MCF 10A (cell line): Measurements from ENCODE around the gene HAUS1. TPM values are rescaled to one million over a fixed set of nuclear protein-coding genes. Genes with fewer than 3 reads are reported as not detected.
"Not testable (repeated sequence)": the region's sequence is repeated elsewhere in the genome, so short reads cannot be mapped to it uniquely, and the experiment has no call there.

Experiments
- BruUV-seq: library from RNA; stranded (reverse); fragments of 400-500 nt; replicated peaks from 2 replicates; lab custom pipeline; 2021; lab: Mats Ljungman, UMichigan
- CTCF ChIA-PET: fragments of 300-600 bp; sonication (Branson Sonifier 250); formaldehyde crosslinking; extraction: SDS; loops from one replicate; lab custom pipeline; 2021; ENCODE audit warnings: antibody characterized with exemption, inconsistent platforms; lab: Yijun Ruan, JAX
- POLR2A ChIA-PET: fragments of 300-600, 350-650 bp; sonication (Branson Sonifier 250); formaldehyde crosslinking; extraction: SDS; loops from one replicate; lab custom pipeline; 2020; ENCODE audit warnings: antibody characterized with exemption, inconsistent platforms; lab: Yijun Ruan, JAX
- DNase-seq: peaks from one replicate; pipeline ENCODE4 v3.0.0-alpha.2; 2018; ENCODE audit not compliant: unreplicated experiment
- H3K27ac Mint-ChIP-seq: one replicate; pipeline ENCODE4 v1.8.0; 2022; ENCODE audit warnings: mild to moderate bottlenecking, low read depth, mixed read lengths; ENCODE audit not compliant: unreplicated experiment
- H3K27me3 Mint-ChIP-seq: one replicate; pipeline ENCODE4 v1.8.0; 2022; ENCODE audit warnings: mixed read lengths; ENCODE audit not compliant: insufficient read depth, unreplicated experiment
- H3K36me3 Mint-ChIP-seq: one replicate; pipeline ENCODE4 v1.8.0; 2022; ENCODE audit warnings: mild to moderate bottlenecking, moderate library complexity, mixed read lengths; ENCODE audit not compliant: insufficient read depth, unreplicated experiment
- H3K4me1 Mint-ChIP-seq: one replicate; pipeline ENCODE4 v1.8.0; 2022; ENCODE audit warnings: mixed read lengths; ENCODE audit not compliant: insufficient read depth, unreplicated experiment
- H3K4me3 Mint-ChIP-seq: one replicate; pipeline ENCODE4 v1.8.0; 2022; ENCODE audit warnings: mild to moderate bottlenecking, moderate library complexity, mixed read lengths; ENCODE audit not compliant: unreplicated experiment
- H3K9me3 Mint-ChIP-seq: one replicate; pipeline ENCODE4 v1.8.0; 2022; ENCODE audit warnings: mixed read lengths; ENCODE audit not compliant: unreplicated experiment
- intact Hi-C: fragments of 100-400 bp; cut with micrococcal nuclease; formaldehyde crosslinking; loops from 2 replicates; pipeline ENCODE4 v1.14.1; 2022
- total RNA-seq: library from RNA; stranded (reverse); gene quantifications from 2 replicates; pipeline ENCODE4 v1.2.3, GENCODE V29; 2022
- TF ChIP-seq, protein P1 (sequence below): fragments of 200-600 bp; IDR thresholded peaks from one replicate; pipeline ENCODE4 v1.8.0; 2022; ENCODE audit warnings: antibody characterized with exemption, mild to moderate bottlenecking; ENCODE audit not compliant: unreplicated experiment

The HAUS1 gene
- total RNA-seq, 1 experiment from 2014 or later, result 21.6 TPM

DNA sequence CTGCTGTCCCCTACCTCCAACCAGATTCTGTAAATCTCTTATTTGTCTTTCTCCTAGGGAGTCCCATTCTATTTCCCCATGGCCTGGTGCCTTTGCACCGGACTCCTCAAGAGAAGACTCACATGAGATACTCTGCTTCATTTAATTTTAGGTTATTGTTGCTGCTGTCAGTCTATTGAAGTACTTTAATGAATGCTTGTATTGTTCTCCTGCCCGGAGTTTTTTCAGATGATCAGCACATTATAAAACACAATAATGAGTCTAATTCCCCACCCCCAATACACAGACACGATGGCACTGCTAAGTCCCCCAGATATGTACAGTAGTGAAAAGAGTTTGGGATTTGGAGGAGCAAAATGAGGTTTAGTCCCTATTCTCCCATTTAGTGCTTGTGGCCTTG lies 58.9 kb downstream of the HAUS1 start:
- intact Hi-C loops, result no loop called here
- Mint-ChIP-seq H3K36me3 (no peaks in the 10 kb centered on the region), H3K4me3 (no peak overlapping the region), H3K27me3 (no peaks in the 10 kb centered on the region), H3K9me3 (no peaks in the 10 kb centered on the region), H3K27ac (no peak overlapping the region), H3K4me1 (no peaks in the 10 kb centered on the region)
- ChIA-PET POLR2A (interaction anchor here (0.6 kb wide), 1 partner anchor 234 kb away, joined by 3 read pairs; no protein-coding TSS in a partner anchor), CTCF (interaction anchor here (0.6 to 4.3 kb wide), 6 partner anchors 10 to 495 kb away, joined by 3 to 38 read pairs (median 4); a partner anchor contains a TSS)
- no TSS peak for BruUV-seq
- no peak for DNase-seq
- TF ChIP-seq, protein P1, sequence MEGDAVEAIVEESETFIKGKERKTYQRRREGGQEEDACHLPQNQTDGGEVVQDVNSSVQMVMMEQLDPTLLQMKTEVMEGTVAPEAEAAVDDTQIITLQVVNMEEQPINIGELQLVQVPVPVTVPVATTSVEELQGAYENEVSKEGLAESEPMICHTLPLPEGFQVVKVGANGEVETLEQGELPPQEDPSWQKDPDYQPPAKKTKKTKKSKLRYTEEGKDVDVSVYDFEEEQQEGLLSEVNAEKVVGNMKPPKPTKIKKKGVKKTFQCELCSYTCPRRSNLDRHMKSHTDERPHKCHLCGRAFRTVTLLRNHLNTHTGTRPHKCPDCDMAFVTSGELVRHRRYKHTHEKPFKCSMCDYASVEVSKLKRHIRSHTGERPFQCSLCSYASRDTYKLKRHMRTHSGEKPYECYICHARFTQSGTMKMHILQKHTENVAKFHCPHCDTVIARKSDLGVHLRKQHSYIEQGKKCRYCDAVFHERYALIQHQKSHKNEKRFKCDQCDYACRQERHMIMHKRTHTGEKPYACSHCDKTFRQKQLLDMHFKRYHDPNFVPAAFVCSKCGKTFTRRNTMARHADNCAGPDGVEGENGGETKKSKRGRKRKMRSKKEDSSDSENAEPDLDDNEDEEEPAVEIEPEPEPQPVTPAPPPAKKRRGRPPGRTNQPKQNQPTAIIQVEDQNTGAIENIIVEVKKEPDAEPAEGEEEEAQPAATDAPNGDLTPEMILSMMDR, result no peak

DNA sequence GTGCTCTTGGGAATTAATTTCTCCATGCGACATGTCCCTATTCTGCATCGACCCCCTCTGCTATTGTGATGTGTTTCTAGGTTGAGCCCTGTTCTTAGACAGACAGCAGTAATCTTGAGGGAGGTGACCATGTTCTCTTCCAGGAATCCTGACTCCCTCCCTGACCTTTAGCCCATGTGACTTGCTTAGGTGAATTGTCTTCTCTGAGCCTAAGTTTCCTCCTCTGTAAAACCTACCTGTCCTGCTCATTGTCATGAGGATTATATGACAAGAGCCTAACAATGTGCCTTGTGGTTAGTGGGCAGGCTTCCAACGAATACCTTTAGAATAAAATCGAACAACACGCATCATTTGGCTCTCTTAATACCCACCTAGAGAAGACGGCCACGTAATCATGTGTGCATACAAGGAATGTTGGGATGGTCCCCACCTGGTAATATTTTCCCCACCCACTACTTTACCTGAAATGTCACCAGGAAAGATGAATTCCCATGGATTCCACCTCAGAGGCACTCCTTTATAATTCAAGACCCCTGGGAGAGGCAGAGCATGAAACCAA lies 59.8 kb downstream of the HAUS1 start:
- Mint-ChIP-seq H3K9me3 (no peaks in the 10 kb centered on the region), H3K27me3 (no peaks in the 10 kb centered on the region), H3K4me1 (no peaks in the 10 kb centered on the region), H3K36me3 (no peaks in the 10 kb centered on the region), H3K4me3 (no peak overlapping the region), H3K27ac (no peak overlapping the region)
- ChIA-PET CTCF (interaction anchor here (1.1 to 4.3 kb wide), 2 partner anchors 9 to 20 kb away, joined by 10 to 38 read pairs; a partner anchor contains a TSS), POLR2A (interaction anchor here (0.6 kb wide), 1 partner anchor 233 kb away, joined by 3 read pairs; no protein-coding TSS in a partner anchor)
- TF ChIP-seq, protein P1, result no peak
- intact Hi-C loops, result no loop called here
- no peak for DNase-seq
- no TSS peak for BruUV-seq

DNA sequence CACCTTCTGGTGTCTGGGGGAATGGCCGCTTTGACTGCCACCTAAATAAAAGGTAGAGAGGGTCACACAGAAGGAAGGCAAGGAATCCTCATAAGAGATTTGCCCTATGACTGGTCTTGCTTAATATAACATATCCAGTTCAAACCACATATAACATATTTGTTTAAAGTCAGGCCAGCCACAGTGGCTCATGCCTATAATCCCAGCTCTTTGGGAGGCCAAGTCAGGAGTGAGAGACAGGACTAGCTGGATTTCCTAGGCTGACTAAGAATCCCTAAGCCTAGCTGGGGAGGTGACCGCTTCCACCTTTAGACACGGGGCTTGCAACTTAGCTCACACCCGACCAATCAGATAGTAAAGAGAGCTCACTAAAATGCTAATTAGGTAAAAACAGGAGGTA lies 60.3 kb downstream of the HAUS1 start:
- H3K9me3 Mint-ChIP-seq, H3K4me3 Mint-ChIP-seq, H3K27me3 Mint-ChIP-seq, DNase-seq, H3K36me3 Mint-ChIP-seq, intact Hi-C loops, H3K4me1 Mint-ChIP-seq, POLR2A ChIA-PET, H3K27ac Mint-ChIP-seq, BruUV-seq: not testable (repeated sequence)
- CTCF ChIA-PET, result interaction anchor here (1.1 to 4.3 kb wide), 4 partner anchors 8 to 494 kb away, joined by 6 to 38 read pairs (median 9); a partner anchor contains a TSS

DNA sequence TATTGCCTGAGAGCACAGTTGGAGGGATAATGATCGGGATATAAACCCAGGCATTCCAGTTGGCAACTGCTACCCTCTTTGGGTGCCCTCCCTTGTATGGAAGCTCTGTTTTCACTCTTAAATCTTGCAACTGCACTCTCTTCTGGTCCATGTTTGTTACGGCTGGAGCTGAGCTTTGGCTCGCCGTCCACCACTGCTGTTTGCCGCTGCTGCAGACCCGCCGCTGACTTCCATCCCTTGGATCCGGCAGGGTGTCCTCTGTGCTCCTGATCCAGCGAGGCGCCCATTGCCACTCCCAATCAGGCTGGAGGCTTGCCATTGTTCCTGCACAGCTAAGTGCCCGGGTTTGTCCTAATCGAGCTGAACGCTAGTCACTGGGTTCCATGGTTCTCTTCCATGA lies 60.7 kb downstream of the HAUS1 start:
- DNase-seq, result no peak
- POLR2A ChIA-PET, result no interaction called here
- CTCF ChIA-PET, result interaction anchor here (0.6 to 4.3 kb wide), 6 partner anchors 8 to 498 kb away, joined by 3 to 38 read pairs (median 7); a partner anchor contains a TSS
- no peaks in the 10 kb centered on the region for H3K36me3 Mint-ChIP-seq
- peaks cover 6% of the 10 kb centered on the region for H3K4me1 Mint-ChIP-seq
- intact Hi-C loops, result no loop called here
- H3K4me3 Mint-ChIP-seq, result no peak overlapping the region
- no peaks in the 10 kb centered on the region for H3K9me3 Mint-ChIP-seq
- BruUV-seq, result no TSS peak
- TF ChIP-seq, protein P1, result no peak
- H3K27ac Mint-ChIP-seq, result no peak overlapping the region
- no peaks in the 10 kb centered on the region for H3K27me3 Mint-ChIP-seq
